ENCODE data around the gene ACP2.
A peak's percentile ranks its signal among the peaks of the same experiment; 100 is the strongest.

ACP2 gene

GRCh38 chr11:47260366-47260765 lies 11.8 kb upstream of the ACP2 start:
- no peak overlapping the region for H3K4me3 ChIP-seq (ENCODE audit: low read depth, low read length)
- DNase-seq (ENCODE audit: low read depth, low spot score): no peak
- in situ Hi-C loops (cut with HindIII; ENCODE audit: low sequenced_read_pairs): no loop called here
- TF ChIP-seq CTCF (IDR thresholded peaks at IDR 0.05; ENCODE audit: low read depth, low read length): no peak

- peak; percentile 35 for DNase-seq (ENCODE audit: low read depth, low spot score)
Observed at GRCh38 chr11:47259232-47259977, 10.8 kb upstream of the ACP2 start.

GRCh38 chr11:47258317-47258902 lies 9.8 kb upstream of the ACP2 start:
- no peak for TF ChIP-seq CTCF (IDR thresholded peaks at IDR 0.05; ENCODE audit: low read depth, low read length)
- in situ Hi-C loops (cut with HindIII; ENCODE audit: low sequenced_read_pairs): no loop called here
- DNase-seq (ENCODE audit: low read depth, low spot score): no peak
- H3K4me3 ChIP-seq (ENCODE audit: low read depth, low read length): peak overlapping the region; percentile 10

More at GRCh38 chr11:47259232-47259977, 10.8 kb upstream of the ACP2 start:
- in situ Hi-C loops (cut with HindIII; ENCODE audit: low sequenced_read_pairs): no loop called here
- peak; percentile 71 for TF ChIP-seq CTCF (IDR thresholded peaks at IDR 0.05; ENCODE audit: low read depth, low read length)
- no peak overlapping the region for H3K4me3 ChIP-seq (ENCODE audit: low read depth, low read length)

GRCh38 chr11:47257517-47258316 lies 9.1 kb upstream of the ACP2 start, which contains the start of gene NR1H3:
NR1H3 (plus strand) TSS chr11:47257996; CDS start chr11:47259217, 1,221 bp downstream.
- TF ChIP-seq CTCF (IDR thresholded peaks at IDR 0.05; ENCODE audit: low read depth, low read length): peak; percentile 73
- in situ Hi-C loops (cut with HindIII; ENCODE audit: low sequenced_read_pairs): no loop called here
- peak; percentile 59 for DNase-seq (ENCODE audit: low read depth, low spot score)
- H3K4me3 ChIP-seq (ENCODE audit: low read depth, low read length): peak within 1 kb of the TSS; percentile 10

- TF ChIP-seq CTCF (IDR thresholded peaks at IDR 0.05; ENCODE audit: low read depth, low read length): no peak
- in situ Hi-C loops (cut with HindIII; ENCODE audit: low sequenced_read_pairs): no loop called here
- no peak overlapping the region for H3K4me3 ChIP-seq (ENCODE audit: low read depth, low read length)
Observed at GRCh38 chr11:47257177-47257516, 8.5 kb upstream of the ACP2 start.

GRCh38 chr11:47256374-47256773 lies 7.8 kb upstream of the ACP2 start:
- H3K4me3 ChIP-seq (ENCODE audit: low read depth, low read length): no peak overlapping the region
- no peak for DNase-seq (ENCODE audit: low read depth, low spot score)
- in situ Hi-C loops (cut with HindIII; ENCODE audit: low sequenced_read_pairs): no loop called here
- TF ChIP-seq CTCF (IDR thresholded peaks at IDR 0.05; ENCODE audit: low read depth, low read length): no peak

More at GRCh38 chr11:47257177-47257516, 8.5 kb upstream of the ACP2 start:
- no peak for DNase-seq (ENCODE audit: low read depth, low spot score)
